ENCODE data around the gene INS.

The INS gene

GRCh38 chr11:2186669-2187279, 25.8 kb upstream of the INS start:
- H3K4me3 ChIP-seq (replicated peaks; ENCODE audit: low read depth, low read length), result no peak overlapping the region
- peak; percentile 22 for DNase-seq (ENCODE audit: low read depth)
- TF ChIP-seq, protein P1, sequence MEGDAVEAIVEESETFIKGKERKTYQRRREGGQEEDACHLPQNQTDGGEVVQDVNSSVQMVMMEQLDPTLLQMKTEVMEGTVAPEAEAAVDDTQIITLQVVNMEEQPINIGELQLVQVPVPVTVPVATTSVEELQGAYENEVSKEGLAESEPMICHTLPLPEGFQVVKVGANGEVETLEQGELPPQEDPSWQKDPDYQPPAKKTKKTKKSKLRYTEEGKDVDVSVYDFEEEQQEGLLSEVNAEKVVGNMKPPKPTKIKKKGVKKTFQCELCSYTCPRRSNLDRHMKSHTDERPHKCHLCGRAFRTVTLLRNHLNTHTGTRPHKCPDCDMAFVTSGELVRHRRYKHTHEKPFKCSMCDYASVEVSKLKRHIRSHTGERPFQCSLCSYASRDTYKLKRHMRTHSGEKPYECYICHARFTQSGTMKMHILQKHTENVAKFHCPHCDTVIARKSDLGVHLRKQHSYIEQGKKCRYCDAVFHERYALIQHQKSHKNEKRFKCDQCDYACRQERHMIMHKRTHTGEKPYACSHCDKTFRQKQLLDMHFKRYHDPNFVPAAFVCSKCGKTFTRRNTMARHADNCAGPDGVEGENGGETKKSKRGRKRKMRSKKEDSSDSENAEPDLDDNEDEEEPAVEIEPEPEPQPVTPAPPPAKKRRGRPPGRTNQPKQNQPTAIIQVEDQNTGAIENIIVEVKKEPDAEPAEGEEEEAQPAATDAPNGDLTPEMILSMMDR (IDR thresholded peaks at IDR 0.05; ENCODE audit: low read length, missing control alignments), result peak; percentile 33

- no peak for DNase-seq (ENCODE audit: low read depth)
- TF ChIP-seq, protein P1 (IDR thresholded peaks at IDR 0.05; ENCODE audit: low read length, missing control alignments), result no peak
- no peak overlapping the region for H3K4me3 ChIP-seq (replicated peaks; ENCODE audit: low read depth, low read length)
Measured at GRCh38 chr11:2185324-2186085, 24.5 kb upstream of the INS start.

- DNase-seq (ENCODE audit: low read depth), result no peak
- TF ChIP-seq, protein P1 (IDR thresholded peaks at IDR 0.05; ENCODE audit: low read length, missing control alignments), result no peak
- no peak overlapping the region for H3K4me3 ChIP-seq (replicated peaks; ENCODE audit: low read depth, low read length)
Measured at GRCh38 chr11:2182692-2183474, 21.9 kb upstream of the INS start.

GRCh38 chr11:2182075-2182474, 21.1 kb upstream of the INS start:
- DNase-seq (ENCODE audit: low read depth), result no peak
- H3K4me3 ChIP-seq (replicated peaks; ENCODE audit: low read depth, low read length), result no peak overlapping the region
- TF ChIP-seq, protein P1 (IDR thresholded peaks at IDR 0.05; ENCODE audit: low read length, missing control alignments), result no peak

DNA sequence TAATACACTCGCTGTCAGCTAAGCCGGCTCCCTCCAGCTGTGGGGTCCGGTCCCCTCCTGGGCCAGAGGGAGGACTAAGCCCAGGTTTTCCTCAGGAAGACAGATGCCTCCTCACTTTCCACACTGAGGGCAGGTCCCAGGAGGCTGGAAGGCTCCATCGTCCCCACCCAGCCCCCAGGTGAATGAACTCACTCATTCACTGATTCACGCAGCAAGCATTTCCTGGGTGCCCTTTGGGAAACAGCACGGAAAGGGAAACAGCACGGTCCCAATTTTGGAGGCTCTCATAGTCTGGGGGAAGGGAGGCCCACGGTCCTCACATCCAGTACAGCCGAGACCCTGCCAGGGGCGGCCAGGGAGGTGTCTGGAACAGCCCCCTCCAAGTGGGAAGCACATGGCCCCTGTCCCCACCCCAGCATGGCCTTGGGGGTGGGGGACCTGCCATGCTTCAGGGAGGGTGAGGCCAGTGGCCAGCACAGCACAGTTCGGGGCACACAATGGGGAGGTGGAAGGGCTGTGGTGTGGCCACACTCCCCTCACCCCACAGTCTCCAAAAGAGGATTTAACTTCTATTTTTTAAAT, 19.9 kb upstream of the INS start:
- no peak for DNase-seq (ENCODE audit: low read depth)
- H3K4me3 ChIP-seq (replicated peaks; ENCODE audit: low read depth, low read length), result no peak overlapping the region
- TF ChIP-seq, protein P1 (IDR thresholded peaks at IDR 0.05; ENCODE audit: low read length, missing control alignments), result no peak

- TF ChIP-seq, protein P1 (IDR thresholded peaks at IDR 0.05; ENCODE audit: low read length, missing control alignments), result no peak
- H3K4me3 ChIP-seq (replicated peaks; ENCODE audit: low read depth, low read length), result no peak overlapping the region
- no peak for DNase-seq (ENCODE audit: low read depth)
Measured at GRCh38 chr11:2180347-2180746, 19.3 kb upstream of the INS start.

Data from fibroblast of pulmonary artery (primary cell).